HG03159 (cell line): ENCODE results near the gene MCM5.
"Not testable (repeated sequence)": the region's sequence is repeated elsewhere in the genome, so short reads cannot be mapped to it uniquely, and the experiment has no call there.

ENCODE experiments used
- ATAC-seq: cut with Tn5 transposase; IDR thresholded peaks from one replicate; pipeline ENCODE4 v1.9.1; 2021; ENCODE audit warnings: mild to moderate bottlenecking, moderate library complexity; ENCODE audit not compliant: unreplicated experiment

The MCM5 gene

GRCh38 chr22:35470903-35471321, 71.0 kb downstream of the MCM5 start:
- no peak for ATAC-seq

DNA sequence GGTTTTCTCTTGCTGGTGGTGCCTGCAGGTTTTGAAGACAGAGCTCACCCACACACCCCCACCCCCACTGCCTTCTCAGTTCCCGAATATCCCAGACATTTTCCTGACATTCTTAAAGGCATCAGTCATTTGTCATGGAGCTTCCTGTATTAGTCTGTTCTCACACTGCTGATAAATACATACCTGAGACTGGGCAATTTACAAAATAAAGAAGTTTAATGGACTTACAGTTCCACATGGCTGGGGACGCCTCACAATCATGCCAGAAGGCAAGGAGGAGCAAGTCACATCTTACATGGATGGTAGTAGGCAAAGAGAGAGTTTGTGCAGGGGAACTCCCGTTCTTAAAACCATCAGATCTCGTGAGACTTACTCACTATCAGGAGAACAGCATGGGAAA, 71.6 kb downstream of the MCM5 start:
- not testable (repeated sequence) for ATAC-seq

DNA sequence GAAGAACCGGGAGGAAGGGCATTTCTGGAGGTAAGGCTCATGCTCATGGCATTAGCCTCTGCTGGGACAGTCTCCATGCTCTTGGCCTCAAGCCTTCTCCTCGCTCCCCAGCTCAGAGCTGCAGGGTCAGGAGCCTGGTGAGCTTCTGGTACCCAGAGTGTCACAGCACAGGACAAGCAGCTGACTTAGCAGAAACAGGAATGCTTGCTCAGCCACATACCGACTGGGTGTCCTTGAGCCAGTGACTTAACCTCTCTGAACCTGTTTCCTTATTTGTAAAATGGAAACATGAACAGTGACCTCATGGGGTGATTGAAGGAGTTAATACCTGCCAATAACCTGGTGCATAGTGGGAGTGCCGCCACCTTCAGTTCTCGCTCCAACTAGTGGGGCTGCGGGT, 72.5 kb downstream of the MCM5 start:
- no peak for ATAC-seq

DNA sequence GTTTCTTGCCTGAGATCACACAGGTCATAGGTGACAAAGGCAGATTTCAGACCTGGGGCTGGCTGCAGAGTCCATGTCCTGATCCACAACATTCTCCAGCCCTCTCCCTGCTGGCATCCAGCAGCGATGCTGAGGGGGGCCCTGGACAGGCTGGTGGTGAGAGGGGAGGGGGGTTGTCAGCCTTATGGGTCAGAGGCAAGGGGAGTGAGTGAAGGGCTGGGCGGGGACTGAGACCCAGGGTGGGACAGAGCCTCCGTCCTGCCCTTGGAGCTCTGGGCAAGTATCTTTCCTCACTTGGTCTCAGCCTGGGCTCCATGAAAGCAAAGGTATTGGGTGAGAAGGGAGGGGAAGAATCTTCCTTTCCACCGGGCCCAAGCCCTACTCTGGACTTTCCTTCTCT, 74.0 kb downstream of the MCM5 start:
- no peak for ATAC-seq
